ENCODE results near the gene EID1. TPM values are rescaled to one million over a fixed set of nuclear protein-coding genes. Genes with fewer than 3 reads are reported as not detected.

Gene EID1
- total RNA-seq, 4 donors from 2014 or later: 242 to 458 (median 311) TPM

- peaks cover 0 to 13% (median 0%) of the 10 kb centered on the region in 3 donors for H3K36me3 ChIP-seq
- H3K9me3 ChIP-seq: no peaks in the 10 kb centered on the region
- no peak overlapping the region for H3K27ac ChIP-seq
- TF ChIP-seq POLR2A (IDR thresholded peaks at IDR 0.05) (no peak), CTCF (IDR thresholded peaks at IDR 0.05) (no peak), EP300 (IDR thresholded peaks at IDR 0.05) (no peak)
- peaks cover 0 to 17% (median 2%) of the 10 kb centered on the region in 4 donors for H3K4me1 ChIP-seq
- no peak overlapping the region for H3K4me3 ChIP-seq
- no peak for DNase-seq (ENCODE audit: low spot score in 2 of 2)
- WGBS, 2 donors: 97% methylated on average over 3 of the region's 3 CpGs
- H3K27me3 ChIP-seq: no peaks in the 10 kb centered on the region
These were observed 36.8 kb downstream of the EID1 start for GRCh38 chr15:48914717-48915116.

GRCh38 chr15:48915861-48916260 is 37.9 kb downstream of the EID1 start:
- no peaks in the 10 kb centered on the region for H3K9me3 ChIP-seq
- H3K4me3 ChIP-seq: no peak overlapping the region
- 47 to 58% methylated on average over 3 of the region's 3 CpGs for WGBS, 2 donors
- no peak for DNase-seq (ENCODE audit: low spot score in 2 of 2)
- H3K4me1 ChIP-seq: peaks cover 0 to 17% (median 2%) of the 10 kb centered on the region in 4 donors
- no peak for TF ChIP-seq EP300 (IDR thresholded peaks at IDR 0.05)
- TF ChIP-seq CTCF (IDR thresholded peaks at IDR 0.05): no peak
- no peak for TF ChIP-seq POLR2A (IDR thresholded peaks at IDR 0.05)
- H3K36me3 ChIP-seq: peaks cover 0 to 13% (median 0%) of the 10 kb centered on the region in 3 donors
- H3K27me3 ChIP-seq: no peaks in the 10 kb centered on the region
- H3K27ac ChIP-seq: peak overlapping the region in 1 of 4 donors; percentile 27

GRCh38 chr15:48916721-48917120 is 38.8 kb downstream of the EID1 start:
- no peak for TF ChIP-seq EP300 (IDR thresholded peaks at IDR 0.05)
- no peak for TF ChIP-seq CTCF (IDR thresholded peaks at IDR 0.05)
- TF ChIP-seq POLR2A (IDR thresholded peaks at IDR 0.05): no peak
- 70 to 81% methylated on average over 3 of the region's 3 CpGs for WGBS, 2 donors
- no peak for DNase-seq (ENCODE audit: low spot score in 2 of 2)
- no peaks in the 10 kb centered on the region for H3K9me3 ChIP-seq
- peaks cover 0 to 13% (median 0%) of the 10 kb centered on the region in 3 donors for H3K36me3 ChIP-seq
- H3K4me3 ChIP-seq: no peak overlapping the region
- peak overlapping the region in 3 of 4 donors; percentile 1 to 47 (median 8) for H3K27ac ChIP-seq
- peaks cover 0 to 17% (median 2%) of the 10 kb centered on the region in 4 donors for H3K4me1 ChIP-seq
- H3K27me3 ChIP-seq: no peaks in the 10 kb centered on the region

GRCh38 chr15:48922046-48922445 is 44.1 kb downstream of the EID1 start:
- Histone ChIP-seq H3K4me3 (no peak overlapping the region), H3K27me3 (no peaks in the 10 kb centered on the region), H3K27ac (no peak overlapping the region), H3K4me1 (peaks cover 0 to 26% (median 2%) of the 10 kb centered on the region in 4 donors), H3K36me3 (peaks cover 0 to 11% (median 0%) of the 10 kb centered on the region in 3 donors), H3K9me3 (no peaks in the 10 kb centered on the region)
- TF ChIP-seq CTCF (IDR thresholded peaks at IDR 0.05) (no peak), POLR2A (IDR thresholded peaks at IDR 0.05) (no peak), EP300 (IDR thresholded peaks at IDR 0.05) (no peak)
- DNase-seq (ENCODE audit: low spot score in 2 of 2): no peak
- WGBS, 2 donors: 82 to 92% methylated on average over 2 of the region's 2 CpGs

GRCh38 chr15:48924528-48925393 is 46.8 kb downstream of the EID1 start:
- no peak overlapping the region for H3K4me3 ChIP-seq
- peak in 1 of 2 donors; percentile 17 for DNase-seq (ENCODE audit: low spot score in 2 of 2)
- WGBS, 2 donors: 54 to 60% methylated on average over 5 of the region's 5 CpGs
- H3K36me3 ChIP-seq: peaks cover 0 to 11% (median 0%) of the 10 kb centered on the region in 3 donors
- H3K9me3 ChIP-seq: no peaks in the 10 kb centered on the region
- peaks cover 0 to 27% (median 0%) of the 10 kb centered on the region in 4 donors for H3K4me1 ChIP-seq
- H3K27ac ChIP-seq: peak overlapping the region in 2 of 4 donors; percentile 41 to 60
- no peaks in the 10 kb centered on the region for H3K27me3 ChIP-seq
- no peak for TF ChIP-seq POLR2A (IDR thresholded peaks at IDR 0.05)
- TF ChIP-seq EP300 (IDR thresholded peaks at IDR 0.05): no peak
- TF ChIP-seq CTCF (IDR thresholded peaks at IDR 0.05): no peak
